ACHN (cell line): ENCODE results near the gene RXRA.
"Not testable (repeated sequence)": the region's sequence is repeated elsewhere in the genome, so short reads cannot be mapped to it uniquely, and the experiment has no call there.

ENCODE experiments used
- DNase-seq: peaks from one replicate; pipeline ENCODE4 v3.0.0-alpha.2; 2015
- in situ Hi-C: cut with HindIII; loops from 2 replicates; pipeline ENCODE4 v1.10.0; 2017; ENCODE audit warnings: low sequenced_read_pairs, low pct_ligation_motif_present, low pct_unique_long_range_greater_than_20kb

RXRA gene

DNA sequence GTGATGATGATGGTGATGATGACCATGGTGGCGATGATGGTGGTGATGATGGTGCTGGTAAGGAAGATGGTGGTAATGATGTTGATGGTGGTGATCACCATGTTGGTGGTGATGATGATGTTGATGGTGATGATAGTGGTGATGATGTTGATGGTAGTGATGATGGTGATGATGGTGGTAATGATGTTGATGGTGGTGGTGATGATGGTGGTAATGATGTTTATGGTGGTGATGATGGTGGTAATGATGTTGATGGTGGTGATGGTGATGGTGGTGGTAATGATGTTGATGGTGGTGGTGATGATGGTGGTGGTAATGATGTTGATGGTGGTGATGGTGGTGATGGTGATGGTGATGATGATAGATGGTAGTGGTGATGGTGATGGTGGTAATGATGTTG is 20.7 kb upstream of the RXRA start:
- DNase-seq = no peak
- in situ Hi-C loops = no loop called here

- DNase-seq, in situ Hi-C loops: not testable (repeated sequence)
Observed at GRCh38 chr9:134306042-134306441, 20.2 kb upstream of the RXRA start.

- in situ Hi-C loops = no loop called here
- no peak for DNase-seq
Observed at GRCh38 chr9:134306636-134307600, 19.3 kb upstream of the RXRA start.

DNA sequence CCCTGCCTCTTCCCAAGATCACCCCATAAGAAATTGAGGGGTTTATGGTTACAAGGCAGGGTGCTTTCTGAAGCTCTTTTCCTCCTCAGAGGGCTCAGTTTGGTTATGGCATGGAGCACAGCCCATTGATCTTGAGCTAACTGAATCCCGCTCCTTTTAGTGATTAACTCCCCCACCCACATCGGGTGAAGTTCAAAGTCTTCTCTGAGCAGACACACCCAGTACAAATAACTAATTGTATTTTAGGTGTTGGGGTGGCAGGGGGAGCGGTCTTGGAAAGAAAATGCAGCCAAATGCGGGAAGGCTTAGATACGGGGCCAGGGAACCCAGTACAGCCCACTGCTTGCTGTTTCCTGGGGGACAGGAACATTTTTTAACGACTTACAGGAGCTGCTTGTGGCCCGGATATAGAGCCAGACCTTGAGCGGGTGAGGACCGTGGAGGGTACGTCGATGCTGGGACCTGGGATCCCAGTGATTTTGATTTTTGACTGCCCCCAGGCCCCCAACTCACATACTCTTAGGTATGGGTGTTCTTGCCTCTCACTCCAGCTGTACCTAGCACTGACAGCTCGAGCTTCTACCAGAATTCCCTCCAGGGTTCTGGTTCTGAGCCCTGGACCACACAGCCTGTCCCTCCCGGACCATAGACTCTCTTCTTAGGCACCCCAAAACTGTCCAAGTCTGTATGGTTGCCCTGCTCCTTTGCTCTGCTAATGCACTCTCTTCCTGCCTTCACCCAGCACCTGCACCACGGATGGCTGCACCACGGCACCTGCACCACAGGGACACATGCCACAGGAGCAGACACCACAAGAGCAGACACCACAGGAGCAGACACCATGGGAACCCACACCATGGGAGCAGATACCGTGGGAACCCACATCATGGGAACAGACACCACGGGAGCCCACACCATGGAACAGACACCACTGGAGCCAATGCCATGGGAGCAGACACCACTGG is 18.3 kb upstream of the RXRA start:
- in situ Hi-C loops = no loop called here
- DNase-seq = no peak

- DNase-seq, in situ Hi-C loops: not testable (repeated sequence)
Observed at GRCh38 chr9:134308639-134309220, 17.5 kb upstream of the RXRA start.

GRCh38 chr9:134313470-134313869 is 12.8 kb upstream of the RXRA start:
- in situ Hi-C loops = no loop called here
- no peak for DNase-seq

GRCh38 chr9:134314039-134314949 is 12.0 kb upstream of the RXRA start:
- in situ Hi-C loops = no loop called here
- no peak for DNase-seq

DNA sequence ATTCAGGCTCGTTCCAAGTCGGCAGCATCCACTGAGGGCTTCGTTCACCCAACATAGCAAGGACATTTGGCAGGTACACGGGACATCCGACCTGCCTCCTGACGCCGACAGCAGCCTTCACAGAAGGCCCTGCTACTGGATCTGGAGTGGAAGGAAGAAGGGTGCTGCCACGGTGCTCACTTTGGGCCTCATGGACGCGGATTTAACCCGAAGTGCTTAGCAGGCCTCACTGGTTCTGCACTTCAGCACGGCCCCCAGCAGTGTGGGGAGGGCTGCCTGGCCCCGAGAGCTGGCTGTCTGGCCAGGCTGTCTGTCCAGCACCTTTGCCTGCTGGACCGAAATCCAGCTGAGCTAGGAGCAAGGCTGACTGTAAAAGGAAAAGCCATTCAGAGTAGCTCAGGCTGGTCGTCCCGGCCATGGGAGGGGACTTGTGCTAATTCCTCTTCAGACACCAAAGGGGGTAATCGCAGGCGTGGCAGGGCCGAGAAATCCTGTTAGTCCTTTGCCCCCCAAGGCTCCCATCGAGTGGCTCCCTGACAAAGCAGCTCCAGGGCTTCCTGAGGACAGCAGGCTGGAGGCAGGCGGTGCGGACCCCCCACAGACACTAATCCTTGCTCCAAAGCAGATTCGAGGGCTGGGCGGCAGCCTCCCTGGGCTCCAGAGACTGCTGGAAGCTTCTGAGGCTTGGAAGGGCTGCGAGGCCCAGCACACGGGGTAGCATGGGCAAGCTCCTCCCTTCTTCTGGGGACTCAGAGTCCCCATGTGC is 11.1 kb upstream of the RXRA start:
- in situ Hi-C loops = no loop called here
- no peak for DNase-seq

- in situ Hi-C loops = no loop called here
- DNase-seq = no peak
Observed at GRCh38 chr9:134315716-134316448, 10.4 kb upstream of the RXRA start.

DNA sequence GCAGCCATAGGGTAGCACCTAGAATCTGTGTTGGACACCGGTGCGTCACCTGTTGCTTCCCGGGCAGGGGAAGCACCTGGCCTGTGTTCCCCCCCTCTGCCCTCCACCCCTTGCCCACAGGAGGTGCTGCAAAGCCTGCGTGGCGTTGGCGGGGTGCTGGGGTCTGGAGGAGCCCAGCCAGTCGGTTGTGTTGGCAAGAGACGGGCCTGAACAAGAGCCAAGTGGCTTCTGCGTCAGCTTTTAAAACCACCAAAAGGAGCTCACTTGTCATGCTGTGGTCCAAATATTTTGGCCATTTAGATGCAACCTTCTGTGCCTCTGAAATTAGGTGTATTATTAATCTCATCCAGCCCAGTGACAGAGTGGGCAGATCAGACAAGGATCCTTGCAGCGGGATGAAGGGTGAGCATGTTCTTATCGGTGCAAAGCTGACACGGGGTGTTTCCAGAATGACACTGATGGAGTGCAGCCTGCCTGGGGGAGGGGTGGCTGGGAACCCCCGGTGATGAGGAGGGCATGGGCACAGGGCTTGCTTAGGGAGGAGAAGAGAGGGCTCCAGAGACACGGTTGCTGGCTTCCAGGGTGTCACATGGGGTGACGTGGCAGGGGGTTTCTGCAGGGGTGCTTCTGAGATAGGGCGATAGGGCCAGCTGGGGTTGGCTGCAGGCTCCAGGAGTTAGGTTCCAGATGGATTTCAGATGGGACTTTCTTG is 9.7 kb upstream of the RXRA start:
- DNase-seq = no peak

DNA sequence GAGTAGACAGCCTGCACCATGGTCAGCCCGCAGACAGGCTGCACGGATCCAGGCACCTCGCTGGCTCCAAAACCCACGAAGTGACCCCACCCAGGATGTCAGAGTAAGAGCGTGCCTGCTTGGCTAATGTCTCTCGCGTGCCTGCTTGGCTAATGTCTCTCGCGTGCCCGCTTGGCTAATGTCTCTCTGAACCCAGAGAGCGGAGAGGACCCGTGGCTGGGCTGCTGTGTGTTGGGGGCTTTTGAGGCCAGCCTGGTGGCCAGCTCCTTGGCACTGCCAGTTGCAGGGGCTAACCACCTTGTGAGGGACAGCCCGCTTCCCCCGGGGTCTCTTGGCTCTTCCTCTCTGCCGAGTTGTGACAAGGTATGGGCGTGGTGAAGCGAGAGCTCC is 8.9 kb upstream of the RXRA start:
- DNase-seq = no peak
- in situ Hi-C loops = no loop called here

More for the DNA sequence above, 9.7 kb upstream of the RXRA start:
- in situ Hi-C loops = no loop called here

GRCh38 chr9:134317790-134318414 is 8.4 kb upstream of the RXRA start:
- in situ Hi-C loops = no loop called here

GRCh38 chr9:134318481-134318891 is 7.8 kb upstream of the RXRA start:
- DNase-seq = no peak
- in situ Hi-C loops = no loop called here

More at GRCh38 chr9:134317790-134318414, 8.4 kb upstream of the RXRA start:
- DNase-seq = no peak

GRCh38 chr9:134318941-134319305 is 7.3 kb upstream of the RXRA start:
- DNase-seq = no peak
- in situ Hi-C loops = no loop called here

DNA sequence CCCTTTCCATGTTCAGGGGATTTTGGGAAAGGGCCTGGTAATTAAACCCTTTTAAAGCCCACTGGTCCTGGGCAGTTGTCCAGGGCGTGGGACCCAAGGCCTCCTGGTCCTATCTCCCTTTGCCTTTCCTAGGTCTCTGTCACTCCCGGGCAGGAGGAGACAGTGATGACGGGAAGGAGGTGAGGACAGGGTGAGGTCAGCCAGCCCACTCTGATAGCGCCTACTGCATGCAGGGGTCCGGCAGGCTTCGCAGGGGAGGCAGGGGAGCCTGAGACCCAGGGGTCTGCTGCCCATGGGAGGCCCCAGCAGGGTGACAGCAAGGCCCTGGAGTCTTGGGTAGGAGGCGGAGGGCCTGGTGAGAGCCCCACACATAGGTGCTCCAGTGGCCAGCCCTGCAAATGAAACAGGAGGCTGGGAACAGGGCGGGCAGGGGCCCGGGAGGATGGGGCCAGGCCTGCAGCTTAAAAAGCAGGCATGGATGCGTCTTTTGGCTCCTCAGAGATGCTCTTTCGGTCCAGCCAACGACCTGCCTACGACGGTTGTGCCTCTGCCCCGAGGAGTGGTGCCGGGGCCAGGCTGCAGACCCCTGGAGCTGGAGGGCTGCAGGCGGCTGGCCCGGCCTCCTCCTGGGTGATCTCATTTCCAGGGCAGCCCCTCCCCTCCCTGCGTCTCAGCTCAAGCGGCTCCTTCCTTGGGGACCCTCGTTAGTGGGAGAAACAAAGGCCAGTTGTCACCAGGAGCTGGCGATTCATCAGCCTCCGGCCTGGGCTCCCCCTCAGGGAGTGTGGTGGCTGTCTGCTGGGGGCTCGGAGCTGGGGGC is 6.7 kb upstream of the RXRA start:
- in situ Hi-C loops = no loop called here
- no peak for DNase-seq
